ENCODE results near the gene OTULIN.

DNA sequence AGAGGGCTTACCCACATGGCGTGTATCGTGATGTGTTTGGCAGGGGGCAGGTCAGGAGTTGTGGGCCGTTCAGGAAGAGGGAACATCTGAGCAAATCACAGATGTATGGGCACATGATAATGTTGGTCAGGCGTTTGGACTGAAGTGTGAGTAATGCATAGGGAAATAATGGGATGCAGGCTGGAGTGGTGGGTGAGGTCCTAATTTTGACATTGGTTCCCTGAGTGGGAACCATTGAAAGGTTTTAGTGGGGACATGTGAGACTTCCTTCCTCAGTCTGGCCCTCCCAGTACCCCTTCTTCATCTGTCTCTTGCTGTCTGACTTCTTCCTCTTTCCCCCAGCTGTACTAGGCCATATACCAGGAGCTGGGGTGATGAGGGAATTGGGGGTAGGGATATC lies 7.6 kb downstream of the OTULIN start:
- no peak for TF ChIP-seq CTCF (conservative IDR thresholded peaks at IDR 0.05; ENCODE audit: low read depth in 2 of 2)
- TF ChIP-seq REST (IDR thresholded peaks at IDR 0.05; ENCODE audit: unreplicated experiment) = no peak
- no peak for TF ChIP-seq EZH2 (IDR thresholded peaks at IDR 0.05; ENCODE audit: low read depth, unreplicated experiment)
- no peak for TF ChIP-seq STAT1 (IDR thresholded peaks at IDR 0.05; ENCODE audit: unreplicated experiment)
- TF ChIP-seq JUNB (IDR thresholded peaks at IDR 0.05; ENCODE audit: unreplicated experiment) = no peak
- no peak for TF ChIP-seq POLR2AphosphoS5 (IDR thresholded peaks at IDR 0.05; ENCODE audit: low read depth)
- TF ChIP-seq ETS1 (IDR thresholded peaks at IDR 0.05) = no peak

Data from GM23338 (cell line).